A549 (cell line): ENCODE measurements around the gene PARP1. TPM values are rescaled to one million over a fixed set of nuclear protein-coding genes. Genes with fewer than 3 reads are reported as not detected.

Experiments
- ATAC-seq, 2 experiments: fragments of 200-7000 bp in 1 of 2; fragments of >200 bp in 1 of 2; cut with Nextera tagmentation in 1 of 2; cut with Tn5 transposase in 1 of 2; 3 replicates each; pipeline versions ENCODE4 v1.8.0 to v1.9.1; 2018 to 2020; ENCODE audit warnings: mild to moderate bottlenecking in 1 of 2, moderate library complexity in 1 of 2
- CTCF ChIA-PET: fragments of 300-600 bp; sonication (Branson Sonifier 250); formaldehyde crosslinking; extraction: SDS; loops from one replicate; lab custom pipeline; 2021; ENCODE audit warnings: antibody characterized with exemption, inconsistent platforms; lab: Yijun Ruan, JAX
- POLR2A ChIA-PET: fragments of 350-600 bp; formaldehyde crosslinking; extraction: SDS; loops from one replicate; lab custom pipeline; 2021; ENCODE audit warnings: antibody characterized with exemption, inconsistent platforms; lab: Yijun Ruan, JAX
- DNase-seq, 2 experiments: peaks; one replicate each; pipeline versions ENCODE4 v3.0.0 to v3.0.0-alpha.2; 2011 to 2016; ENCODE audit warnings: low read depth in 1 of 2, low spot score in 1 of 2
- FAIRE-seq: peaks from 2 replicates; lab custom pipeline; 2011; peaks lifted over from hg19 to GRCh38; lab: Jason Lieb, UNC
- H3K27ac ChIP-seq, 2 experiments: fragments of >200 bp; sonication (Bioruptor Twin); formaldehyde crosslinking; 3 replicates each; pipeline ENCODE4 v1.5.1; 2016 to 2017
- H3K4me1 ChIP-seq: fragments of >200 bp; sonication (Bioruptor Twin); formaldehyde crosslinking; 3 replicates; pipeline ENCODE4 v1.6.1; 2016
- H3K4me2 ChIP-seq: fragments of >200 bp; sonication (Bioruptor Twin); formaldehyde crosslinking; 3 replicates; pipeline ENCODE4 v1.6.1; 2016
- H3K4me3 ChIP-seq: fragments of >200 bp; sonication (Bioruptor Twin); formaldehyde crosslinking; 3 replicates; pipeline ENCODE4 v1.5.1; 2016
- H3K9me3 ChIP-seq: fragments of >200 bp; sonication (Bioruptor Twin); formaldehyde crosslinking; 3 replicates; pipeline ENCODE4 v1.6.1; 2016
- BHLHE40 ChIP-seq: IDR thresholded peaks from 2 replicates; pipeline ENCODE4 v1.6.1; 2012; ENCODE audit warnings: low read depth, low read length, inconsistent platforms
- CHD2 ChIP-seq: fragments of 150-350 bp; IDR thresholded peaks from 2 replicates; pipeline ENCODE4 v1.6.1; 2014; ENCODE audit warnings: low read length; ENCODE audit not compliant: partially characterized antibody
- ESRRA ChIP-seq: fragments of 150-350 bp; IDR thresholded peaks from 2 replicates; pipeline ENCODE4 v1.6.1; 2014; ENCODE audit warnings: mild to moderate bottlenecking, low read length, borderline replicate concordance
- FOXS1 ChIP-seq: fragments of 250-450 bp; sonication (Bioruptor Pico); IDR thresholded peaks from 2 replicates; pipeline ENCODE4 v1.5.0; 2020; ENCODE audit warnings: mild to moderate bottlenecking, moderate library complexity
- HDAC2 ChIP-seq: fragments of 200-600 bp; sonication (generic); IDR thresholded peaks from 2 replicates; pipeline ENCODE4 v1.6.1; 2016
- HOXA7 ChIP-seq: fragments of 250-450 bp; sonication (Bioruptor Pico); IDR thresholded peaks from 2 replicates; pipeline ENCODE4 v1.5.0; 2020; ENCODE audit warnings: mild to moderate bottlenecking, moderate library complexity
- HOXB13 ChIP-seq: fragments of 250-450 bp; sonication (Bioruptor Pico); IDR thresholded peaks from 2 replicates; pipeline ENCODE4 v1.5.0; 2020; ENCODE audit warnings: low read depth, mild to moderate bottlenecking, moderate library complexity
- JUNB ChIP-seq: fragments of >200 bp; sonication (Bioruptor Twin); formaldehyde crosslinking; IDR thresholded peaks from 2 replicates; pipeline ENCODE4 v1.6.1; 2016
- KDM5A ChIP-seq: fragments of 200-600 bp; sonication (generic); IDR thresholded peaks from 2 replicates; pipeline ENCODE4 v1.6.1; 2016; ENCODE audit warnings: antibody characterized with exemption, mild to moderate bottlenecking
- MAFK ChIP-seq: fragments of 450-650 bp; IDR thresholded peaks from 2 replicates; pipeline ENCODE4 v1.6.1; 2014; ENCODE audit not compliant: partially characterized antibody
- NFE2L2 ChIP-seq: fragments of 150-350 bp; conservative IDR thresholded peaks from 2 replicates; pipeline ENCODE4 v1.6.1; 2014; ENCODE audit warnings: low read length
- PHF8 ChIP-seq: fragments of 200-600 bp; sonication (generic); IDR thresholded peaks from 2 replicates; pipeline ENCODE4 v1.6.1; 2016; ENCODE audit warnings: low read depth, mild to moderate bottlenecking, antibody characterized with exemption, moderate library complexity, borderline replicate concordance
- POLR2A ChIP-seq: IDR thresholded peaks from 2 replicates; pipeline ENCODE4 v1.6.1; 2012; ENCODE audit warnings: mild to moderate bottlenecking, low read length
- RCOR1 ChIP-seq: fragments of 150-350 bp; IDR thresholded peaks from 2 replicates; pipeline ENCODE4 v1.6.1; 2014; ENCODE audit warnings: antibody characterized with exemption, low read length, low read depth
- SREBF2 ChIP-seq: fragments of 450-650 bp; IDR thresholded peaks from 2 replicates; pipeline ENCODE4 v1.6.1; 2014; ENCODE audit warnings: mild to moderate bottlenecking, moderate library complexity
- TP53 ChIP-seq: fragments of 250-450 bp; sonication (Bioruptor Pico); IDR thresholded peaks from 2 replicates; pipeline ENCODE4 v1.5.0; 2021; ENCODE audit warnings: mild to moderate bottlenecking, moderate library complexity
- ZC3H11A ChIP-seq: fragments of 450-650 bp; IDR thresholded peaks from 2 replicates; pipeline ENCODE4 v1.6.1; 2014; ENCODE audit warnings: antibody characterized with exemption, mild to moderate bottlenecking
- ZNF302 ChIP-seq: fragments of 250-450 bp; sonication (Bioruptor Pico); IDR thresholded peaks from 2 replicates; pipeline ENCODE4 v1.9.0; 2021; ENCODE audit warnings: inconsistent platforms, mild to moderate bottlenecking, moderate library complexity
- ZSCAN20 ChIP-seq: fragments of 250-450 bp; sonication (Bioruptor Pico); IDR thresholded peaks from 2 replicates; pipeline ENCODE4 v1.8.0; 2022; ENCODE audit warnings: mild to moderate bottlenecking, moderate library complexity
- WGBS: methylation state at CpG from one replicate; pipeline ENCODE4 v1.1.6; 2017; ENCODE audit errors: missing lambda C conversion rate; 5-methylcytosine and 5-hydroxymethylcytosine counted together
- polyA plus RNA-seq, 4 experiments: library from polyadenylated mRNA; depleted of rRNA in 3 of 4; stranded (reverse); fragments of >200 nt; fragmentation: RNase III in 1 of 4; extraction: RNeasy Plus Mini Kit Qiagen cat#74134 plus additional on column Dnase treatment in 1 of 4; gene quantifications; 2 replicates in 3 of 4; 3 replicates in 1 of 4; pipeline ENCODE4 v1.2.3, GENCODE V29; 2011 to 2017
- TF ChIP-seq, protein P1 (sequence below): fragments of 200-600 bp; sonication (generic); IDR thresholded peaks from 2 replicates; pipeline ENCODE4 v1.6.1; 2016; ENCODE audit warnings: antibody characterized with exemption, mild to moderate bottlenecking, moderate library complexity
- TF ChIP-seq, protein P2 (sequence below): IDR thresholded peaks from 2 replicates; pipeline ENCODE4 v1.6.1; 2012; ENCODE audit warnings: low read depth, borderline replicate concordance
- TF ChIP-seq, protein P3 (sequence below): fragments of 250-450 bp; sonication (Bioruptor Pico); IDR thresholded peaks from 2 replicates; pipeline ENCODE4 v1.5.0; 2021; ENCODE audit warnings: mild to moderate bottlenecking, moderate library complexity, borderline replicate concordance
- TF ChIP-seq, protein P4 (sequence below): fragments of >200 bp; sonication (Bioruptor Twin); formaldehyde crosslinking; IDR thresholded peaks from 3 replicates; pipeline ENCODE4 v1.6.1; 2016
- TF ChIP-seq, protein P5 (sequence below): IDR thresholded peaks from 2 replicates; pipeline ENCODE4 v1.6.1; 2012
- TF ChIP-seq, protein P6 (sequence below): fragments of 250-450 bp; sonication (Bioruptor Pico); IDR thresholded peaks from 2 replicates; pipeline ENCODE4 v1.5.0; 2020; ENCODE audit warnings: low read depth, mild to moderate bottlenecking, moderate library complexity
- TF ChIP-seq, protein P7 (sequence below): fragments of >200 bp; sonication (Bioruptor Twin); formaldehyde crosslinking; IDR thresholded peaks from 2 replicates; pipeline ENCODE4 v1.6.1; 2016

PARP1 gene
- polyA plus RNA-seq, 2 of the 4 experiments (the other 2 are of a cell fraction) = 125 to 134 TPM

DNA sequence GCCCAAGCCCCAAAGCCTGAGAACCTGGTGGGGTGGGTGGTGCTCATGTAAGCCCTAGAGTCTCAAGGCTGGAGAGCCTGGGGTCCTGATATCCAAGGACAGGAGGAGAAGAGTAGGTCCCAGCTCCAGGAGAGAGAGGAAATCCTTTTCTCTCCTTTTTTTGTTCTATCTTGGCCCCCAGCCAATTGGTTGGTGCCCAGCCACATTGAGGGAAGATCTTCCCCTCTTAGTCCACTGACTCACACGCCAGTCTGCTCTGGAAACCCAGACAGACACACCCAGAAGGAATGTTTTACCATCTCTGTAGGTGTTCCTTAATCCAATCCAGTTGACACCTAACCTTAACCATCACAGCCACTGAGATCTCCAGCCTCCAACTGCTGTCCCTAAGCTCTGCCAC, 82.7 kb downstream of the PARP1 start:
- CTCF ChIA-PET = interaction anchor here (1.0 to 2.6 kb wide), 4 partner anchors 8 to 197 kb away, joined by 3 to 12 read pairs (median 4); no protein-coding TSS in a partner anchor
- no peaks in the 10 kb centered on the region for H3K9me3 ChIP-seq
- peak overlapping the region in 1 of 2 experiments; percentile 45; a peak in 1 of 6 replicates for H3K27ac ChIP-seq
- DNase-seq = peak in 1 of 2 experiments; percentile 48
- TF ChIP-seq RCOR1 (no peak), KDM5A (no peak), POLR2A (no peak), HOXB13 (no peak), FOXS1 (CRISPR knock-in tag) (no peak), BHLHE40 (no peak), TP53 (CRISPR knock-in tag) (no peak), ZSCAN20 (CRISPR knock-in tag) (no peak), CHD2 (no peak), ZC3H11A (no peak), JUNB (no peak), SREBF2 (no peak), HOXA7 (no peak), PHF8 (no peak), MAFK (no peak)
- TF ChIP-seq, protein P1, sequence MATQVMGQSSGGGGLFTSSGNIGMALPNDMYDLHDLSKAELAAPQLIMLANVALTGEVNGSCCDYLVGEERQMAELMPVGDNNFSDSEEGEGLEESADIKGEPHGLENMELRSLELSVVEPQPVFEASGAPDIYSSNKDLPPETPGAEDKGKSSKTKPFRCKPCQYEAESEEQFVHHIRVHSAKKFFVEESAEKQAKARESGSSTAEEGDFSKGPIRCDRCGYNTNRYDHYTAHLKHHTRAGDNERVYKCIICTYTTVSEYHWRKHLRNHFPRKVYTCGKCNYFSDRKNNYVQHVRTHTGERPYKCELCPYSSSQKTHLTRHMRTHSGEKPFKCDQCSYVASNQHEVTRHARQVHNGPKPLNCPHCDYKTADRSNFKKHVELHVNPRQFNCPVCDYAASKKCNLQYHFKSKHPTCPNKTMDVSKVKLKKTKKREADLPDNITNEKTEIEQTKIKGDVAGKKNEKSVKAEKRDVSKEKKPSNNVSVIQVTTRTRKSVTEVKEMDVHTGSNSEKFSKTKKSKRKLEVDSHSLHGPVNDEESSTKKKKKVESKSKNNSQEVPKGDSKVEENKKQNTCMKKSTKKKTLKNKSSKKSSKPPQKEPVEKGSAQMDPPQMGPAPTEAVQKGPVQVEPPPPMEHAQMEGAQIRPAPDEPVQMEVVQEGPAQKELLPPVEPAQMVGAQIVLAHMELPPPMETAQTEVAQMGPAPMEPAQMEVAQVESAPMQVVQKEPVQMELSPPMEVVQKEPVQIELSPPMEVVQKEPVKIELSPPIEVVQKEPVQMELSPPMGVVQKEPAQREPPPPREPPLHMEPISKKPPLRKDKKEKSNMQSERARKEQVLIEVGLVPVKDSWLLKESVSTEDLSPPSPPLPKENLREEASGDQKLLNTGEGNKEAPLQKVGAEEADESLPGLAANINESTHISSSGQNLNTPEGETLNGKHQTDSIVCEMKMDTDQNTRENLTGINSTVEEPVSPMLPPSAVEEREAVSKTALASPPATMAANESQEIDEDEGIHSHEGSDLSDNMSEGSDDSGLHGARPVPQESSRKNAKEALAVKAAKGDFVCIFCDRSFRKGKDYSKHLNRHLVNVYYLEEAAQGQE = no peak
- TF ChIP-seq, protein P2, sequence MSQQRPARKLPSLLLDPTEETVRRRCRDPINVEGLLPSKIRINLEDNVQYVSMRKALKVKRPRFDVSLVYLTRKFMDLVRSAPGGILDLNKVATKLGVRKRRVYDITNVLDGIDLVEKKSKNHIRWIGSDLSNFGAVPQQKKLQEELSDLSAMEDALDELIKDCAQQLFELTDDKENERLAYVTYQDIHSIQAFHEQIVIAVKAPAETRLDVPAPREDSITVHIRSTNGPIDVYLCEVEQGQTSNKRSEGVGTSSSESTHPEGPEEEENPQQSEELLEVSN = no peak
- TF ChIP-seq, protein P3, sequence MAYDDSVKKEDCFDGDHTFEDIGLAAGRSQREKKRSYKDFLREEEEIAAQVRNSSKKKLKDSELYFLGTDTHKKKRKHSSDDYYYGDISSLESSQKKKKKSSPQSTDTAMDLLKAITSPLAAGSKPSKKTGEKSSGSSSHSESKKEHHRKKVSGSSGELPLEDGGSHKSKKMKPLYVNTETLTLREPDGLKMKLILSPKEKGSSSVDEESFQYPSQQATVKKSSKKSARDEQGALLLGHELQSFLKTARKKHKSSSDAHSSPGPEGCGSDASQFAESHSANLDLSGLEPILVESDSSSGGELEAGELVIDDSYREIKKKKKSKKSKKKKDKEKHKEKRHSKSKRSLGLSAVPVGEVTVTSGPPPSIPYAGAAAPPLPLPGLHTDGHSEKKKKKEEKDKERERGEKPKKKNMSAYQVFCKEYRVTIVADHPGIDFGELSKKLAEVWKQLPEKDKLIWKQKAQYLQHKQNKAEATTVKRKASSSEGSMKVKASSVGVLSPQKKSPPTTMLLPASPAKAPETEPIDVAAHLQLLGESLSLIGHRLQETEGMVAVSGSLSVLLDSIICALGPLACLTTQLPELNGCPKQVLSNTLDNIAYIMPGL = no peak
- TF ChIP-seq, protein P4, sequence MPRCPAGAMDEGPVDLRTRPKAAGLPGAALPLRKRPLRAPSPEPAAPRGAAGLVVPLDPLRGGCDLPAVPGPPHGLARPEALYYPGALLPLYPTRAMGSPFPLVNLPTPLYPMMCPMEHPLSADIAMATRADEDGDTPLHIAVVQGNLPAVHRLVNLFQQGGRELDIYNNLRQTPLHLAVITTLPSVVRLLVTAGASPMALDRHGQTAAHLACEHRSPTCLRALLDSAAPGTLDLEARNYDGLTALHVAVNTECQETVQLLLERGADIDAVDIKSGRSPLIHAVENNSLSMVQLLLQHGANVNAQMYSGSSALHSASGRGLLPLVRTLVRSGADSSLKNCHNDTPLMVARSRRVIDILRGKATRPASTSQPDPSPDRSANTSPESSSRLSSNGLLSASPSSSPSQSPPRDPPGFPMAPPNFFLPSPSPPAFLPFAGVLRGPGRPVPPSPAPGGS = no peak
- TF ChIP-seq, protein P5, sequence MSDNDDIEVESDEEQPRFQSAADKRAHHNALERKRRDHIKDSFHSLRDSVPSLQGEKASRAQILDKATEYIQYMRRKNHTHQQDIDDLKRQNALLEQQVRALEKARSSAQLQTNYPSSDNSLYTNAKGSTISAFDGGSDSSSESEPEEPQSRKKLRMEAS = no peak
- ATAC-seq = peak; percentile 76 to 78; a peak in 5 of 6 replicates
- FAIRE-seq = no peak
- H3K4me1 ChIP-seq = peaks cover 11% of the 10 kb centered on the region
- no peak overlapping the region for H3K4me3 ChIP-seq
- POLR2A ChIA-PET = no interaction called here
- WGBS = 10% methylated on average over 1 of the region's 1 CpG
- peak overlapping the region; percentile 17; the same call in 1 of the 3 replicates for H3K4me2 ChIP-seq

DNA sequence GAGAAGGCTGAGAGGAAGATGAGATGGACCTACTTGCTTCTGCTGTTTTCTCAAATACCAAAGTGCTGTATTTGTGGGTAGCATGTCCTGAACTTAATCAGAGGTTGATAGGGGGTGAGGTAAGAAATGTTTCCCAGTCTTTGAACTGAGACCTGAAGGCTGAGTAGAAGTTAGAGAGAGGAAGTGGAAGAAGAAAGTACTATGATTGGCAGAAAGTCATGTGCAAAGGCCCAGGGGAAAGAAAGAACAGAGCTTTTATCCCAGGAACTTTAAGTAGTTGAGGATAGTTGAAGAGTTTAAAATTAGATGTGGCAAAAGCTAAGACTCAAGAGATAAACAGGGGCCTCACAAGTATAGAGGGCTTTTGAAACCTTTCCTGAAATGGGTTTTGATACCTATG, 83.4 kb downstream of the PARP1 start:
- ChIA-PET CTCF (interaction anchor here (1.3 to 2.6 kb wide), 3 partner anchors 9 to 100 kb away, joined by 3 to 12 read pairs (median 3); partner anchors contain the start of gene PARP1), POLR2A (no interaction called here)
- FAIRE-seq (no peak), ATAC-seq (no peak), DNase-seq (no peak)
- no peaks in the 10 kb centered on the region for H3K9me3 ChIP-seq
- H3K4me3 ChIP-seq = no peak overlapping the region
- no peak overlapping the region for H3K27ac ChIP-seq
- no peak overlapping the region for H3K4me2 ChIP-seq
- peaks cover 11% of the 10 kb centered on the region for H3K4me1 ChIP-seq
- TF ChIP-seq, protein P6, sequence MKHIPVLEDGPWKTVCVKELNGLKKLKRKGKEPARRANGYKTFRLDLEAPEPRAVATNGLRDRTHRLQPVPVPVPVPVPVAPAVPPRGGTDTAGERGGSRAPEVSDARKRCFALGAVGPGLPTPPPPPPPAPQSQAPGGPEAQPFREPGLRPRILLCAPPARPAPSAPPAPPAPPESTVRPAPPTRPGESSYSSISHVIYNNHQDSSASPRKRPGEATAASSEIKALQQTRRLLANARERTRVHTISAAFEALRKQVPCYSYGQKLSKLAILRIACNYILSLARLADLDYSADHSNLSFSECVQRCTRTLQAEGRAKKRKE (CRISPR knock-in tag) = no peak
- TF ChIP-seq, protein P1 = no peak
- TF ChIP-seq ESRRA = no peak
- TF ChIP-seq POLR2A = no peak
- no peak for TF ChIP-seq HDAC2
- TF ChIP-seq RCOR1 = no peak
- TF ChIP-seq KDM5A = no peak
- TF ChIP-seq PHF8 = no peak
- TF ChIP-seq ZNF302 (CRISPR knock-in tag) = no peak
- no peak for TF ChIP-seq NFE2L2
- TF ChIP-seq, protein P7, sequence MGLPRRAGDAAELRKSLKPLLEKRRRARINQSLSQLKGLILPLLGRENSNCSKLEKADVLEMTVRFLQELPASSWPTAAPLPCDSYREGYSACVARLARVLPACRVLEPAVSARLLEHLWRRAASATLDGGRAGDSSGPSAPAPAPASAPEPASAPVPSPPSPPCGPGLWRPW = no peak
